Spleen (tissue), 11 donors: ENCODE results near the gene NFIC. TPM values are rescaled to one million over a fixed set of nuclear protein-coding genes. Genes with fewer than 3 reads are reported as not detected.

Source experiments
- DNase-seq: peaks from one replicate; pipeline ENCODE4 v3.0.0-alpha.2; 2020
- H3K27ac ChIP-seq, 8 donors: fragments of 200-600 bp; sonication (generic) in 7 of 8; 1 replicate in 4 of 8; 2 replicates in 4 of 8; pipeline versions ENCODE4 v1.5.0 to v1.8.0; 2016 to 2021; ENCODE audit warnings: inconsistent platforms in 4 of 8, mild to moderate bottlenecking in 4 of 8, moderate library complexity in 1 of 8
- H3K27me3 ChIP-seq, 7 donors: fragments of 200-600 bp; sonication (generic) in 6 of 7; replicated peaks in 1 of 7; 1 replicate in 4 of 7; 2 replicates in 3 of 7; pipeline versions ENCODE4 v1.5.0 to v1.8.0; 2016 to 2021; ENCODE audit warnings: inconsistent platforms in 3 of 7, mild to moderate bottlenecking in 1 of 7
- H3K36me3 ChIP-seq, 6 donors: fragments of 200-600 bp; sonication (generic) in 5 of 6; 1 replicate in 4 of 6; 2 replicates in 2 of 6; pipeline versions ENCODE4 v1.5.0 to v1.8.0; 2016 to 2021; ENCODE audit warnings: inconsistent platforms in 2 of 6
- H3K4me1 ChIP-seq, 6 donors: fragments of 200-600 bp; sonication (generic) in 5 of 6; 1 replicate in 3 of 6; 2 replicates in 3 of 6; pipeline versions ENCODE4 v1.5.0 to v1.8.0; 2016 to 2021; ENCODE audit warnings: inconsistent platforms in 3 of 6
- H3K4me3 ChIP-seq, 8 donors: fragments of 200-600 bp; sonication (generic) in 7 of 8; 1 replicate in 4 of 8; 2 replicates in 4 of 8; pipeline versions ENCODE4 v1.5.0 to v1.8.0; 2016 to 2021; ENCODE audit warnings: inconsistent platforms in 4 of 8, mild to moderate bottlenecking in 4 of 8, moderate library complexity in 2 of 8
- H3K9me3 ChIP-seq, 8 donors: fragments of 200-600 bp; sonication (generic) in 7 of 8; 1 replicate in 4 of 8; 2 replicates in 4 of 8; pipeline versions ENCODE4 v1.5.0 to v1.8.0; 2016 to 2021; ENCODE audit warnings: inconsistent platforms in 4 of 8
- CTCF ChIP-seq, 11 experiments: fragments of 200-600 bp in 7 of 11; fragments of 450-650 bp in 4 of 11; sonication (generic) in 4 of 11; IDR thresholded peaks in 8 of 11; conservative IDR thresholded peaks in 3 of 11; 1 replicate in 7 of 11; 2 replicates in 4 of 11; pipeline versions ENCODE4 v1.4.0 to v1.8.0; 2016 to 2021; ENCODE audit warnings: antibody characterized with exemption in 11 of 11, inconsistent platforms in 4 of 11, mild to moderate bottlenecking in 1 of 11
- POLR2A ChIP-seq, 3 donors: fragments of 450-650 bp; IDR thresholded peaks; one replicate each; pipeline ENCODE4 v1.5.1; 2017; ENCODE audit warnings: antibody characterized with exemption in 3 of 3, mild to moderate bottlenecking in 1 of 3
- POLR2AphosphoS5 ChIP-seq, 3 donors: sonication (generic); formaldehyde crosslinking; IDR thresholded peaks; one replicate each; pipeline ENCODE4 v1.5.1; 2017; ENCODE audit warnings: antibody characterized with exemption in 3 of 3
- WGBS, 5 donors: extraction: QIAGEN DNeasy Blood & Tissue Kit in 3 of 5; methylation state at CpG; one replicate each; pipeline versions ENCODE4 v1.1.5 to v1.1.7; 2013 to 2018; 5-methylcytosine and 5-hydroxymethylcytosine counted together
- intact Hi-C: fragments of 100-400 bp; cut with DNase I; formaldehyde crosslinking; loops from one replicate; pipeline ENCODE4 v1.15.0; 2023; ENCODE audit warnings: low total_unique reads
- polyA plus RNA-seq, 3 donors: library from polyadenylated mRNA; stranded (reverse); fragments of 200-250 nt; gene quantifications; one replicate each; pipeline ENCODE4 v1.2.1, GENCODE V29; 2013
- total RNA-seq, 7 donors: library from RNA; depleted of rRNA in 3 of 7; stranded (reverse); fragments of >200 nt in 3 of 7; fragmentation: NEBNext Ultra II Directional in 4 of 7; extraction: Animal tissue kit (Norgen Biotek cat#: 25700) in 4 of 7; gene quantifications; one replicate each; pipeline versions ENCODE4 v1.1.0 to v1.2.1, GENCODE V29; 2016 to 2021
- donor health status: healthy with polysubstance abuse.
- donor health status: DM: no; HTN: no; CAD: no; lungs with moderate emphysema.
- donor health status: DM: no; HTN: no; CAD: no.
- donor health status: Bipolar disorder and iron deficiency.
- donor health status: healthy.
- donor health status: DM: no; HTN: no; CAD: no.
- donor health status: DM: yes; HTN: yes; CAD: no.

Gene NFIC
- total and polyA plus RNA-seq, 10 donors = 4.1 to 125 (median 74.4) TPM

- no peak for DNase-seq
- H3K4me3 ChIP-seq = no peak overlapping the region
- intact Hi-C loops = no loop called here
- peaks cover 0 to 14% (median 2%) of the 10 kb centered on the region in 8 donors for H3K9me3 ChIP-seq
- TF ChIP-seq POLR2AphosphoS5 (IDR thresholded peaks at IDR 0.05) = no peak
- no peak for TF ChIP-seq CTCF (IDR thresholded peaks at IDR 0.05 in 8 of 11, conservative IDR thresholded peaks at IDR 0.05 in 3 of 11)
- TF ChIP-seq POLR2A (IDR thresholded peaks at IDR 0.05) = no peak
- H3K27ac ChIP-seq = no peak overlapping the region
- H3K4me1 ChIP-seq = peaks cover 0 to 6% (median 5%) of the 10 kb centered on the region in 6 donors
- no peaks in the 10 kb centered on the region for H3K36me3 ChIP-seq
- WGBS, 5 donors = 72 to 84% (median 82%) methylated on average over 8 of the region's 8 CpGs
- no peaks in the 10 kb centered on the region for H3K27me3 ChIP-seq
Measured at GRCh38 chr19:3351702-3352447, 14.5 kb upstream of the NFIC start.

GRCh38 chr19:3353493-3353892 is 12.9 kb upstream of the NFIC start:
- H3K36me3 ChIP-seq = no peaks in the 10 kb centered on the region
- H3K4me1 ChIP-seq = peaks cover 0 to 16% (median 13%) of the 10 kb centered on the region in 6 donors
- WGBS, 5 donors = 39 to 81% (median 55%) methylated on average over 5 of the region's 5 CpGs
- no peak for DNase-seq
- peaks cover 0 to 14% (median 2%) of the 10 kb centered on the region in 8 donors for H3K9me3 ChIP-seq
- TF ChIP-seq POLR2AphosphoS5 (IDR thresholded peaks at IDR 0.05) = no peak
- no peak for TF ChIP-seq POLR2A (IDR thresholded peaks at IDR 0.05)
- TF ChIP-seq CTCF (IDR thresholded peaks at IDR 0.05 in 8 of 11, conservative IDR thresholded peaks at IDR 0.05 in 3 of 11) = no peak
- H3K27ac ChIP-seq = no peak overlapping the region
- intact Hi-C loops = no loop called here
- H3K27me3 ChIP-seq = peaks cover 0 to 7% (median 0%) of the 10 kb centered on the region in 7 donors
- no peak overlapping the region for H3K4me3 ChIP-seq

GRCh38 chr19:3356805-3357204 is 9.6 kb upstream of the NFIC start:
- Histone ChIP-seq H3K9me3 (peaks cover 0 to 14% (median 2%) of the 10 kb centered on the region in 8 donors), H3K27ac (no peak overlapping the region), H3K4me1 (peaks cover 0 to 37% (median 30%) of the 10 kb centered on the region in 6 donors), H3K4me3 (no peak overlapping the region), H3K36me3 (no peaks in the 10 kb centered on the region), H3K27me3 (peaks cover 0 to 11% (median 0%) of the 10 kb centered on the region in 7 donors)
- DNase-seq = no peak
- TF ChIP-seq POLR2AphosphoS5 (IDR thresholded peaks at IDR 0.05) = no peak
- TF ChIP-seq POLR2A (IDR thresholded peaks at IDR 0.05) = no peak
- no peak for TF ChIP-seq CTCF (IDR thresholded peaks at IDR 0.05 in 8 of 11, conservative IDR thresholded peaks at IDR 0.05 in 3 of 11)
- WGBS, 5 donors = 73 to 96% (median 93%) methylated on average over 2 of the region's 2 CpGs
- intact Hi-C loops = no loop called here

- 39 to 61% (median 49%) methylated on average over 12 to 16 of the region's 16 CpGs for WGBS, 5 donors
- Histone ChIP-seq H3K4me1 (peaks cover 0 to 44% (median 36%) of the 10 kb centered on the region in 6 donors), H3K27ac (peak overlapping the region in 2 of 8 donors; percentile 67 to 97), H3K27me3 (peaks cover 0 to 11% (median 0%) of the 10 kb centered on the region in 7 donors), H3K36me3 (no peaks in the 10 kb centered on the region), H3K4me3 (peak overlapping the region in 1 of 8 donors; percentile 98), H3K9me3 (peaks cover 0 to 14% (median 2%) of the 10 kb centered on the region in 8 donors)
- no peak for DNase-seq
- intact Hi-C loops = no loop called here
- TF ChIP-seq POLR2A (IDR thresholded peaks at IDR 0.05) (no peak), POLR2AphosphoS5 (IDR thresholded peaks at IDR 0.05) (no peak), CTCF (IDR thresholded peaks at IDR 0.05 in 8 of 11, conservative IDR thresholded peaks at IDR 0.05 in 3 of 11) (no peak)
Measured at GRCh38 chr19:3357271-3357991, 9.0 kb upstream of the NFIC start.
